Hepatocyte (in vitro differentiated cells): ENCODE data around the gene HES3. TPM values are rescaled to one million over a fixed set of nuclear protein-coding genes. Genes with fewer than 3 reads are reported as not detected.

Experiments used
- DNase-seq: peaks from one replicate; pipeline ENCODE4 v3.0.0-alpha.2; 2016; ENCODE audit warnings: low spot score
- H2AFZ ChIP-seq: fragments of 200-600 bp; sonication (generic); 2 replicates; pipeline ENCODE4 v1.6.0; 2016; ENCODE audit warnings: antibody characterized with exemption, mild to moderate bottlenecking
- H3K27ac ChIP-seq: fragments of 200-600 bp; sonication (generic); 2 replicates; pipeline ENCODE4 v1.5.1; 2016; ENCODE audit warnings: mild to moderate bottlenecking
- H3K27me3 ChIP-seq: fragments of 200-600 bp; sonication (generic); 2 replicates; pipeline ENCODE4 v1.6.1; 2016
- H3K36me3 ChIP-seq: fragments of 200-600 bp; sonication (generic); replicated peaks from 2 replicates; pipeline ENCODE4 v1.5.1; 2016; ENCODE audit warnings: low read depth; ENCODE audit not compliant: insufficient read depth
- H3K4me1 ChIP-seq: fragments of 200-600 bp; sonication (generic); 2 replicates; pipeline ENCODE4 v1.5.1; 2016; ENCODE audit warnings: mild to moderate bottlenecking, moderate library complexity; ENCODE audit not compliant: insufficient read depth
- H3K4me2 ChIP-seq: fragments of 200-600 bp; sonication (generic); 2 replicates; pipeline ENCODE4 v1.6.0; 2016
- H3K4me3 ChIP-seq: fragments of 200-600 bp; sonication (generic); 2 replicates; pipeline ENCODE4 v1.5.1; 2016; ENCODE audit warnings: mild to moderate bottlenecking
- H3K79me2 ChIP-seq: fragments of 200-600 bp; sonication (generic); 2 replicates; pipeline ENCODE4 v1.6.0; 2017; ENCODE audit warnings: mild to moderate bottlenecking
- H3K9me2 ChIP-seq: fragments of 200-600 bp; sonication (generic); replicated peaks from 2 replicates; pipeline ENCODE4 v1.6.0; 2017; ENCODE audit warnings: mild to moderate bottlenecking; ENCODE audit not compliant: insufficient read depth
- H3K9me3 ChIP-seq: fragments of 200-600 bp; sonication (generic); 2 replicates; pipeline ENCODE4 v1.5.1; 2016; ENCODE audit warnings: low read depth, mild to moderate bottlenecking
- H4K20me1 ChIP-seq: fragments of 200-600 bp; sonication (generic); 2 replicates; pipeline ENCODE4 v1.6.0; 2016; ENCODE audit warnings: mild to moderate bottlenecking; ENCODE audit not compliant: insufficient read depth, poor library complexity, severe bottlenecking
- CTCF ChIP-seq: fragments of 200-600 bp; sonication (generic); IDR thresholded peaks from 2 replicates; pipeline ENCODE4 v1.5.1; 2016; ENCODE audit warnings: antibody characterized with exemption, mild to moderate bottlenecking; ENCODE audit not compliant: poor library complexity
- EZH2 ChIP-seq: fragments of 200-600 bp; sonication (generic); IDR thresholded peaks from 2 replicates; pipeline ENCODE4 v1.6.1; 2016; ENCODE audit warnings: antibody characterized with exemption, mild to moderate bottlenecking, borderline replicate concordance
- EZH2phosphoT487 ChIP-seq: fragments of 200-600 bp; sonication (generic); IDR thresholded peaks from one replicate; pipeline ENCODE4 v1.6.1; 2018; ENCODE audit warnings: antibody characterized with exemption, mild to moderate bottlenecking, low read depth, moderate library complexity; ENCODE audit not compliant: unreplicated experiment, severe bottlenecking
- WGBS: methylation state at CpG from one replicate; pipeline ENCODE4 v1.1.6; 2016; ENCODE audit warnings: low lambda C conversion rate; ENCODE audit errors: missing lambda C conversion rate; 5-methylcytosine and 5-hydroxymethylcytosine counted together
- polyA plus RNA-seq: library from polyadenylated mRNA; unstranded; fragments of >200 nt; fragmentation: Nextera tagmentation; extraction: Ambion mirVana; gene quantifications from 2 replicates; pipeline ENCODE4 v1.2.1, GENCODE V29; 2016
- total RNA-seq: library from RNA; depleted of rRNA; stranded (reverse); fragments of >200 nt; gene quantifications from 2 replicates; pipeline ENCODE4 v1.2.3, GENCODE V29; 2014

The HES3 gene
- total and polyA plus RNA-seq, 2 experiments from 2014 or later = not detected

GRCh38 chr1:6207921-6208320 is 36.1 kb upstream of the HES3 start:
- WGBS = 83% methylated on average over 7 of the region's 10 CpGs
- H3K36me3 ChIP-seq = no peaks in the 10 kb centered on the region
- peaks cover 33% of the 10 kb centered on the region for H3K4me1 ChIP-seq
- no peaks in the 10 kb centered on the region for H3K9me3 ChIP-seq
- TF ChIP-seq CTCF (no peak), EZH2 (no peak), EZH2phosphoT487 (no peak)
- peaks cover 6% of the 10 kb centered on the region for H3K79me2 ChIP-seq
- no peak for DNase-seq
- H3K4me3 ChIP-seq = no peak overlapping the region
- H3K27ac ChIP-seq = no peak overlapping the region
- no peak overlapping the region for H3K4me2 ChIP-seq
- no peaks in the 10 kb centered on the region for H3K9me2 ChIP-seq
- no peaks in the 10 kb centered on the region for H4K20me1 ChIP-seq
- no peaks in the 10 kb centered on the region for H3K27me3 ChIP-seq
- H2AFZ ChIP-seq = no peak overlapping the region

GRCh38 chr1:6208723-6209660 is 35.0 kb upstream of the HES3 start:
- no peak overlapping the region for H3K27ac ChIP-seq
- peaks cover 6% of the 10 kb centered on the region for H3K79me2 ChIP-seq
- H3K4me1 ChIP-seq = peaks cover 33% of the 10 kb centered on the region
- no peaks in the 10 kb centered on the region for H3K36me3 ChIP-seq
- no peaks in the 10 kb centered on the region for H3K9me2 ChIP-seq
- no peaks in the 10 kb centered on the region for H4K20me1 ChIP-seq
- no peaks in the 10 kb centered on the region for H3K27me3 ChIP-seq
- peak; percentile 72 for DNase-seq
- TF ChIP-seq EZH2 = no peak
- TF ChIP-seq CTCF = peak; percentile 43
- no peak for TF ChIP-seq EZH2phosphoT487
- WGBS = 14% methylated on average over 59 of the region's 99 CpGs
- peak overlapping the region; percentile 40 for H2AFZ ChIP-seq
- peak overlapping the region; percentile 95 for H3K4me2 ChIP-seq
- no peaks in the 10 kb centered on the region for H3K9me3 ChIP-seq
- no peak overlapping the region for H3K4me3 ChIP-seq

GRCh38 chr1:6209661-6210580 is 34.1 kb upstream of the HES3 start:
- Histone ChIP-seq H3K4me1 (peaks cover 29% of the 10 kb centered on the region), H3K27me3 (no peaks in the 10 kb centered on the region), H2AFZ (no peak overlapping the region), H3K9me2 (no peaks in the 10 kb centered on the region), H4K20me1 (no peaks in the 10 kb centered on the region), H3K4me3 (no peak overlapping the region), H3K27ac (no peak overlapping the region), H3K79me2 (peaks cover 6% of the 10 kb centered on the region), H3K9me3 (no peaks in the 10 kb centered on the region), H3K36me3 (no peaks in the 10 kb centered on the region), H3K4me2 (peak overlapping the region; percentile 95)
- TF ChIP-seq EZH2 = no peak
- no peak for TF ChIP-seq CTCF
- TF ChIP-seq EZH2phosphoT487 = no peak
- WGBS = 89% methylated on average over 10 of the region's 17 CpGs
- DNase-seq = no peak
